CD4-positive, alpha-beta T cell treated with Interleukin-2 at 100 ng/mL for 4 hours (primary cell): ENCODE results near the gene ADGRD2.

Experiments
- DNase-seq: peaks from one replicate; pipeline ENCODE4 v3.0.0-alpha.2; 2020; ENCODE audit warnings: low spot score

ADGRD2 gene

DNA sequence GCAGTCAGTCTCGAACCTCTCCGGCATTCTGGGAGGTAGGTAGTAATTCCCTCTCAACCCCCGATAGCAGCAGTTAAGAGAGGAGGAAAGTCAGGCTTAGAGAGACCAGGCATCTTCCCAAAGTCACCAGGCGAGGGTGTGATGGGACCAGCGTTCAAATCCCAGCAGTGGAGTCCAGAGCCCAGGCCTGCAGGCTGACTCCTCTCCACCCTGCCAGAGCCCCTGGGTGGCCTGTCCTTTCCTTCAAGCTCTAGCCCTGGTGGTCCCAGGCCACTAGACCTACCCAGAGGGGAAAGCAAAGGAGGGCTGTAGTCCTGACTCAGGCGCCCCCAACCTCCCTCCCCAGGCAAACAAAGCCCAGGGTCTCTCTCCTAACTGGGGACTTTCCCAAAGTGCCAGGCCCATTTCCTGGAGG lies 61.2 kb downstream of the ADGRD2 start:
- no peak for DNase-seq

DNA sequence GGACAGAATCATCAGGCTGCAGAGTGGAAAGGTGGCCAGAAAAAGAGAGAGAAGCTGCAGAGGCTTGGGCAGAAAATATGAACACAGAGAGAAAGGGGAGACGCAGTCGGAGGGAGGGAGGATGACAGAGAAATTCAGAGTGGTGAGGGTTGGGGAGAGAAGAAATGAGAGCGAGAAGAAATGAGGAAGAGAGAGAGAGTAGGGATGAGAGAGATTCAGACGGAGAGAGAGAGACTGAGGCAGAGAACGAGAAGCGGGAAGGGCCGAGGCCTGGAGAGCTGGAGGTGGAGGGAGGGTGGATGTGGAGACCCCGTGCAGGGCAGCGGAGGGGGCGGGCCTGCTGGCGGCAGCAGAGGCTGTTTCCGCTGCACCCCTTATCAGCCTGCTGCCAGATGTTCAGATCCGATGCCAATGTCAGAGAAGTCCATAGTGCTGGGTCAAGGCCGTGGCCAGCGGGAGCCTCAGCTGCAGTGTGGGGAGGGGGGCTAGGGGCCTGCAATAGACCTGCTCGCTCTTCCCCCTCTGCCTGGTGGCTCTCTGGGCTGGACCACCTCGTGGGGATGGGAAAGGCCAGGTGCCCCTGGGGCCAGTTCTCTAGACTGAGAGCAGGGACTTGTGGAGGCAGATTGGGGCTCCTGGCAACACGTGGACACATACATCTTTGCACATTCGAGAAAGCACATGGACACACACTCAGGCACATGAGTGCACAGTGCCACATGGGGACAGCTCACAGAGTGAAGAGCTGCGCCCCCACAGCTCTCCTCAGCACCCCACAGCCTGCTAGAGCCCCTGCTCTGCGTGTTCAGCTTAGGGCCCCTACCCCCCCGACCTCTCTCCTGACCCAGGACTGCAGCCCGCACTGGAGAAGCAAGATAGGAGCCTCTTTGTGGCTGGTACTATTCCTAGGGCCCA lies 61.9 kb downstream of the ADGRD2 start:
- no peak for DNase-seq

DNA sequence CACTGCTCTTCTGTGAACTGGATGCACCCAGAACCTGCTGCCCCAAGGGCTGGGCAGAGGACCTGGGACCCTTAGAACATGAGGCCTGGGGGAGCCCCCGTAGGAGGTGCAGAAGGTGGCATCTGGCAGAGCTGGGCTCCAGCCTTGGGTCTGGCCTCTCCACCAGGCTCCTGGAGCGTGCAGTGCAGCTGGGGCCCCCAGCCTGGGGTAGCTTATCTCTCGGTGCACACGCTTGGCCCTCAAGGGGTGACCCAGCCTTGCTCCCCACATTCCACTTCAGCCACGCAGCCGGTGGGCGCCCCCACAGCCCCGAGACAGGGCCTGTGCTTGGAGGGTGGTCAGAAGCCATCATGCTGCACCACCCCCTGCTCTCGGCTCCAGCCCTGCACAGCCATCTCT lies 62.6 kb downstream of the ADGRD2 start:
- no peak for DNase-seq

DNA sequence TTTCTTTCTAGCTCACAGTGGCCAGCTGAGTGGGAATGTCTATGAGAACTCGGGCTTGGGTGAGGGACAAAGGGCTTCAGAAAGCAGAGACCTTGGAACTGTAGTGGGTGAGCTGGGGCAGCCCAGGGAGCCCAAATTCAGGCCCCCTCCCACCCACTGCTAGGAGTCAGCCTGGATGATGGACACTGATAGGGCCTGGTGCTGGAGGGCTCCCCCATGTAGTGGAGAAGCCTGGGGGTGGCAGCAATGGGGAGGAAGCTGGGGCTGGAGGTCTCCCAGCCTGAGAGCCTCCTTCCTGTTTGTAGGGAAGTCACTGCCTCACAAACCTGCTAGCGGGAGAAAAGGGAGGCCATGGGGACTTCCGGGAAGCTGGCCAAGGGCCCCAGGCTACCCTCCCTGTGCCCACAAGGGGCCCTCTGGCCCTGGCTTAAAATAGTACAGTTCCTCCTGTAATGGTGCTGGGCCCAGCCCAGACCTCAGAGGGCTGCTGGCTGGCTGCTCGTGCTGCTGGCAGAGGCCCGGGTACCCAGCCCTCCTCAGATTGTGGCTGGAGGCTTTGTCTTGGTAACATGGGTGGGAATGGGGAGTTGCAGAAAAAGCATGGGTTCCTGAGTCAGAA lies 63.2 kb downstream of the ADGRD2 start:
- no peak for DNase-seq

DNA sequence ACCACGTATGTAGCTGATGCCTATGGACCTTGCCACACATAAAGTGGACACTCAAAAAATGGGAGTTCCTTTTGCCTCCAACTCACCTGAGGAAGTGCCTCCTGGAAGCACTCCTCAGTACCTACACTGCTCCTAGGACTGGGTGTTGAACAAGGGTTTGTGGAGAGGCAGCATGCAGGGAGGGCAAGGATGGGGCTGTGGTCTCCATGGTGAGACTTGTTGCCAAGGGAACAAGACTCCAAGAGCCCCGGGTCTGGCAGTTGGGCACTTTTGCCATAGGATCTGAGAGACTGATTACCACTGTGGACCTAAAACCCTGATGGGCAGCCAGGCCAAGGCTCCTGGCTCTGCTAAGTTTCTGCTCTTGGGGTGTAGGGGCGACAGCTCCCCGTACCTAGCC lies 63.9 kb downstream of the ADGRD2 start:
- DNase-seq: no peak

DNA sequence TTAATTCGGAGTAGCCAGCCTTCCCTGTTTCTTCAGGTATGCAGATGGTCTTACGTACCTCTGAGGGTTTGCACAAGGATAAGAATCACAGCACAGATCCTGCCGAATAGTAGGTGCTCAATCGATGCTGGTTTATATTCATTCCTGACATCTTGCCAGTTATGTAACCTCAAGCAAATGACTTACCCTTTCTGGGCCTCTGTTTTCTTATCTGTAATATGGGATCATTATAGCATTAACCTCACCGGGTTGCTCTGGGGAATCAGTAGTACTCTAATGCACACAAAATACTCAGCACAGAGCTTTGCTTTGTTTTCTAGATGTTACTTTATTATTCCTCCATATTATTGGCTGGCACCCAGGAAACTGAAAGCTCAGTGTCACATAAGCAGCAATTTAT lies 64.6 kb downstream of the ADGRD2 start:
- no peak for DNase-seq

DNA sequence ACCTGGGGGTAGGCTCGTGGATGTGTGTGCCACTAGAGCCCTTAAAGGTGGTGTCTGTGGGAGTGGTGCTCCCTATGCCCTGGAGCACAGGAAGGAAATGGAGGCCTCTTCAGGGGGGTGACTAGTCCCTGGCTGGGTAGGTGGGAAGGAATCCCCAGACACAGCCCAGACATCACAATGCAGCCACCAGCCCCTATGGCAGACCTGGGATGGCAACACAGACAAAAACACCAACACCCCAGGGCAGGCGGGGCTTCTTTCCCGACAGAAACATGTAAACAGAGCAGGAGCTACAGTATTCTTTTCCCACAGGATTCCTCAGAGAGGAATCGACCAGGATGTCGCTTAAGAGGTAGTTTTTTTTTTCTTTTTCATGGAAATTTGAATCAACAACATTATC lies 67.3 kb downstream of the ADGRD2 start:
- no peak for DNase-seq

DNA sequence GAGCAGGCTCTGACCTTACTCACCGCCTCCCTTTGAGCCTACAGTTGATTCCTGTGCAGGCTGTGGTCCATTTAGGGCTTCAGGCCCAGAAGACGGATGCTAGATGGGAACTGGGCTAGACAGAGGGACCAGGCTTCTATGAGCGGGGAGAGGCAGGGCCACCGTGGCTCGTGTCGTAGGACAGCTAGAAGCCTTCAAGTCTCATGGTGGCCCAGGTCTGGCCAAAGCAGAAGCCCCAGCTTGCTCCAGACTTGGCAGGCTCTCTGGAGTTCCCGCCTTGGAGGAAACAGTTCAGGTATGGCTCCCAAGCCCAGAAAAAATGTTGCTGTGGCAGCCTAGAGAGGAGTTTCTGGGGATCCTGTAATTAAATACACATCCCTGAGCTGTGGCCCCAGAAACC lies 67.9 kb downstream of the ADGRD2 start:
- DNase-seq: no peak

DNA sequence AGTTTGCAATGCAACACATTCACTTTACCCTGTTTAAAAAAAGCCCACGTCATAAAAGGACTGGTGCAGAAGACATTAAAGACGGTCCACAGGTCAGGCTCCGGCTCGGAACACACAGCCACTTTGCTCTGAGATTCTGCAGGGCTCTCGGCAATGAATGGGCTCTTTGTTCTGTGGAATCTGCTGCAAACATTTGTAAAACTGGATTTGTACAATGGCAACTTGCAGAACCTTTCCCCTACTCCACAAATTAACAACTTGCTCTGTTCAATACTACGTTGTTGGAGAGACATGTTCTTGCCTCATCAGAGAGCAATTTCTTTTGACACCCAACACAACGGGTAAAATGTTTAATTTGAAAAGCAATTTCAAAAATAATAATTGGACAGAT lies 70.0 kb downstream of the ADGRD2 start:
- no peak for DNase-seq

DNA sequence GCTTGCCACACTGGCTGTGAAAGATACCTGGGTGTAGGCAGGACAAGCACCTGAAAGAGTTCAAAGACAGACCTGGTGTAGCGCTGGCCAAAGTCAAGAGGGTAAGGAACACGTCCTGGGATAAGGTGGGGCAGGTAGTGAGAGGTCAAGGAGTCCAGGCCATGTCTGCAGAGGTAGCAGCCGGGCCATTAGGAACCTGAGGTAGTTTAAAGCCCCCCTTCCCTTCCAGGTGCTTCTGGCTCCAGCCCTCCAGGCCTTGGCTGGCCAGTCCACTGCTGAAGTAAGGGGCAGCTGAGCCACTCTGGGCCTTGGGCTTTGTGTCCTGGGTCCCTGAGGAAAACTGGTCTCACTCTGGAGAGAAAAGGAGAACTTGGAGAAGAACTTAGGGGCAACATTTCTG lies 70.9 kb downstream of the ADGRD2 start:
- DNase-seq: no peak

DNA sequence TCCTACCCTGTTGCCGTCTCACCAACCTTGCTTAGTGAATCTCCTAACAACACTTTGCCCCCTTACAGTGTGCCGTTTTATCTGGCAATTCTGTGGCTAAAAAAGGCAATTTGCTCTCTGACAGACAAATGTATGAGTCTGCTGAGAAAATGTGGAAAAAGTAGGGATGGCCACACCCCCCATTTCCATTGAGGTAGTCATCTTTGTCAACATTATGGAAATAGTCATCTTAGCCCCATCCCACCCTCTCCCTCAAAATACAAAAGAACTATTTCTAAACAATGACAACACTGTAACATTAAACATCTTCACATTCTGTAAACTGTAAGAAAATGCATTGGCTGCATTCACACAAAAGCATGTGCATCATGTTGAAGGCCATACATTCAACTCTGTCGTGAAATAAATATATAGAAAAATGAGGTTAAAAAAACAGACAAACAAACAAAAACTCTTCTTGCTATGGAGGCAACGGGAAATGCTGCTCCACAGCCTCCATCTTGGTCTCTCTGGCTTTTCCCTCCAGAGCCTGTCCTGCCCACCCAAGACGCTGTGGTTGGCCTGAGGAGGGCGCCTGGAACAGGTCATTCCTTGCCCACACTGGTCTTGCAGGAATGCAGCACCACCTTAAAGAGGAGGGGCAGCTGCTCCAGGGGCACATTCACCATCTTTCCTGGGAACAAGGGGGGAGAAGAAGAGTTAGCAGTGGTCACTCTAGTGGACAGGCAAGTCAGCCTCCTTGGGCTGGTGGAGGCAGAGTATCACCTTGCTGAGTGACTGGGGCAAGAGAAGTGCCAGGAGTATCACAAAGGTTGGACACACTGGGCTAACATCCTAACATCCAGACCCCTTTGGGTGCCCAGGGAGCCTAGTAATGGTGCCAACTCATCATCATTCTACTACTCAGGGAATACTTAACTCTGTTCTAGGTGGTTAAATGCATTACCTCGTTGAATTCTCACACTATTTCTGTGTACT lies 72.2 kb downstream of the ADGRD2 start:
- DNase-seq: no peak

DNA sequence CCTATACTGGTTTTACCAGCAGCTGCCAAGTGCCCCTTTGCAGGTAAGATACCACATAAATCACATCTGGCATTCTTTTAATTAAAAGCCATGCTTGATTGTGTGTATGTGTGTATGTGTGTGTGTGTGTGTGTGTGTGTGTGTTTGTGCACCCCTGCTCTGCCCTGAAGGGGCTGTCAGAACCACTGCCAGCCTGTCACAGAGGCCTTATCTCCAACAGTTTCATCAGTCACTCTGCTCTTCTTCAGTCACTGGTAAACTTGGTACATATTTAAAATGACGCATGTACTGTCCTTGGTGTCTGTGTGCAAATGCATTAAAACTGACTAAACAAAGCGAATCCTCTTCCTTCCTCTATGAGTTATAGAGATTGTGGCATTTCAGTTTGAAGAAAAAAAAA lies 75.9 kb downstream of the ADGRD2 start:
- DNase-seq: no peak

DNA sequence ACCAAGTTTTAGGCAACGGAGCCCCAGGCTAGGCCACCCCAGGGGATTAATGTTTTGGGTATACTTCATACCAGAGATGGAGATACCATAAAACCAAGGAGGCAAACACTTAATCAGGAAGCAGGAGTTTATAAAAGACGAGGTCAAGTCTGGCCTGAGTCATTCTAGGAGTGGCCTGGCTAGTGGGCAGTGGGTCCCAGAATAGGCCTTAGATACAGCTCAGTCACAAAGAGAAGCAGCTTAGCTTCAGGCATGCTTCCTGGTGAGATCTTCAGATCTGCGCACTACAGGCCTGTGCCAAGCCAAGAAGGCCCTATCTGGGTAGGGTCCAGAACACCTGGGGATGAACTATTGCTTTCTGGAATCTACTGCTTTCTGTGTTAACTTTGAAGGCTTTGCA lies 77.5 kb downstream of the ADGRD2 start:
- no peak for DNase-seq
